Stimulated activated CD8-positive, alpha-beta memory T cell treated with anti-CD3 and anti-CD28 coated beads, Interleukin-4, amount 100 ng/mL, for 24 hours (primary cell): ENCODE results near the gene KRT79.

ENCODE experiments used
- DNase-seq: peaks from one replicate; pipeline ENCODE4 v3.0.0-alpha.2; 2020; ENCODE audit warnings: low read depth

The KRT79 gene

GRCh38 chr12:52818887-52819420 lies 15.2 kb downstream of the KRT79 start:
- DNase-seq: no peak

GRCh38 chr12:52818388-52818787 lies 15.7 kb downstream of the KRT79 start:
- DNase-seq: no peak

GRCh38 chr12:52817699-52818238 lies 16.3 kb downstream of the KRT79 start:
- DNase-seq: no peak

GRCh38 chr12:52817003-52817698 lies 17.0 kb downstream of the KRT79 start:
- no peak for DNase-seq

- no peak for DNase-seq
These were observed 18.2 kb downstream of the KRT79 start for GRCh38 chr12:52815676-52816588.

- DNase-seq: no peak
These were observed 18.9 kb downstream of the KRT79 start for GRCh38 chr12:52815161-52815560.

GRCh38 chr12:52814710-52815155 lies 19.4 kb downstream of the KRT79 start:
- no peak for DNase-seq

GRCh38 chr12:52813885-52814709 lies 20.0 kb downstream of the KRT79 start, which contains the start of gene KRT4:
TSS of gene KRT4 (minus strand) at chr12:52814116. CDS start at chr12:52814058, 58 bp downstream.
- no peak for DNase-seq

GRCh38 chr12:52813203-52813819 lies 20.8 kb downstream of the KRT79 start:
- DNase-seq: no peak

- no peak for DNase-seq
These were observed 21.4 kb downstream of the KRT79 start for GRCh38 chr12:52812749-52813148.

GRCh38 chr12:52812073-52812400 lies 22.1 kb downstream of the KRT79 start:
- DNase-seq: no peak

- no peak for DNase-seq
These were observed 22.7 kb downstream of the KRT79 start for GRCh38 chr12:52811191-52812072.

GRCh38 chr12:52810554-52810953 lies 23.6 kb downstream of the KRT79 start:
- DNase-seq: no peak

- DNase-seq: no peak
These were observed 24.9 kb downstream of the KRT79 start for GRCh38 chr12:52809166-52809565.

GRCh38 chr12:52808573-52809160 lies 25.4 kb downstream of the KRT79 start:
- DNase-seq: no peak

GRCh38 chr12:52807544-52808470 lies 26.3 kb downstream of the KRT79 start:
- DNase-seq: no peak

GRCh38 chr12:52806821-52807543 lies 27.1 kb downstream of the KRT79 start:
- no peak for DNase-seq

GRCh38 chr12:52806169-52806811 lies 27.8 kb downstream of the KRT79 start:
- no peak for DNase-seq
